GM12873 (cell line): ENCODE data around the gene FGF3.

Source experiments
- CTCF ChIP-seq: IDR thresholded peaks from 2 replicates; pipeline ENCODE4 v1.5.1; 2012; ENCODE audit warnings: low read depth, mild to moderate bottlenecking, moderate library complexity, low read length, control low read depth; ENCODE audit not compliant: insufficient read depth; ENCODE audit errors: missing control alignments

The FGF3 gene

GRCh38 chr11:69814902-69815301, 4.3 kb downstream of the FGF3 start:
- no peak for TF ChIP-seq CTCF

- no peak for TF ChIP-seq CTCF
These were observed 4.8 kb downstream of the FGF3 start for GRCh38 chr11:69814411-69814810.

- TF ChIP-seq CTCF: no peak
These were observed 5.4 kb downstream of the FGF3 start for GRCh38 chr11:69813839-69814238.

GRCh38 chr11:69812946-69813345, 6.3 kb downstream of the FGF3 start:
- no peak for TF ChIP-seq CTCF

GRCh38 chr11:69812256-69812655, 7.0 kb downstream of the FGF3 start:
- no peak for TF ChIP-seq CTCF

GRCh38 chr11:69811431-69811830, 7.8 kb downstream of the FGF3 start:
- no peak for TF ChIP-seq CTCF

- TF ChIP-seq CTCF: no peak
These were observed 8.7 kb downstream of the FGF3 start for GRCh38 chr11:69810289-69811118.
